ENCODE data around the gene RPL28.
"Not testable (repeated sequence)": the region's sequence is repeated elsewhere in the genome, so short reads cannot be mapped to it uniquely, and the experiment has no call there.

Gene RPL28

GRCh38 chr19:55400281-55401087, 14.8 kb downstream of the RPL28 start:
- TF ChIP-seq JUND (IDR thresholded peaks at IDR 0.05; ENCODE audit: low read depth) = no peak
- in situ Hi-C loops (cut with HindIII; ENCODE audit: low pct_unique_long_range_greater_than_20kb, low sequenced_read_pairs) = no loop called here
- no peak for DNase-seq (ENCODE audit: low read depth in 1 of 2, low spot score in 1 of 2)

- DNase-seq (ENCODE audit: low read depth in 1 of 2, low spot score in 1 of 2); in situ Hi-C loops (cut with HindIII; ENCODE audit: low pct_unique_long_range_greater_than_20kb, low sequenced_read_pairs): not testable (repeated sequence)
Observed at GRCh38 chr19:55401390-55401789, 15.7 kb downstream of the RPL28 start.

- in situ Hi-C loops (cut with HindIII; ENCODE audit: low pct_unique_long_range_greater_than_20kb, low sequenced_read_pairs) = no loop called here
- no peak for DNase-seq (ENCODE audit: low read depth in 1 of 2, low spot score in 1 of 2)
- TF ChIP-seq JUND (IDR thresholded peaks at IDR 0.05; ENCODE audit: low read depth) = no peak
Observed at GRCh38 chr19:55402509-55402908, 16.8 kb downstream of the RPL28 start.

GRCh38 chr19:55405638-55406037, 19.9 kb downstream of the RPL28 start:
- no peak for TF ChIP-seq JUND (IDR thresholded peaks at IDR 0.05; ENCODE audit: low read depth)
- no peak for DNase-seq (ENCODE audit: low read depth in 1 of 2, low spot score in 1 of 2)
- in situ Hi-C loops (cut with HindIII; ENCODE audit: low pct_unique_long_range_greater_than_20kb, low sequenced_read_pairs) = no loop called here

- DNase-seq (ENCODE audit: low read depth in 1 of 2, low spot score in 1 of 2) = no peak
- no peak for TF ChIP-seq JUND (IDR thresholded peaks at IDR 0.05; ENCODE audit: low read depth)
- in situ Hi-C loops (cut with HindIII; ENCODE audit: low pct_unique_long_range_greater_than_20kb, low sequenced_read_pairs) = no loop called here
Observed at GRCh38 chr19:55406091-55406825, 20.5 kb downstream of the RPL28 start.

- no peak for DNase-seq (ENCODE audit: low read depth in 1 of 2, low spot score in 1 of 2)
- in situ Hi-C loops (cut with HindIII; ENCODE audit: low pct_unique_long_range_greater_than_20kb, low sequenced_read_pairs) = no loop called here
- TF ChIP-seq JUND (IDR thresholded peaks at IDR 0.05; ENCODE audit: low read depth) = no peak
Observed at GRCh38 chr19:55406826-55407549, 21.3 kb downstream of the RPL28 start.

- DNase-seq (ENCODE audit: low read depth in 1 of 2, low spot score in 1 of 2); in situ Hi-C loops (cut with HindIII; ENCODE audit: low pct_unique_long_range_greater_than_20kb, low sequenced_read_pairs): not testable (repeated sequence)
Observed at GRCh38 chr19:55407550-55407799, 21.7 kb downstream of the RPL28 start, which contains the start of gene UBE2S. TSS of gene UBE2S (minus strand) at chr19:55407788. CDS start at chr19:55407589, 199 bp downstream.

- TF ChIP-seq JUND (IDR thresholded peaks at IDR 0.05; ENCODE audit: low read depth) = no peak
- in situ Hi-C loops (cut with HindIII; ENCODE audit: low pct_unique_long_range_greater_than_20kb, low sequenced_read_pairs) = no loop called here
- peak; percentile 99 for DNase-seq (ENCODE audit: low read depth in 1 of 2, low spot score in 1 of 2)
Observed at GRCh38 chr19:55407800-55408532, 22.2 kb downstream of the RPL28 start.

- in situ Hi-C loops (cut with HindIII; ENCODE audit: low pct_unique_long_range_greater_than_20kb, low sequenced_read_pairs) = no loop called here
- TF ChIP-seq JUND (IDR thresholded peaks at IDR 0.05; ENCODE audit: low read depth) = no peak
- no peak for DNase-seq (ENCODE audit: low read depth in 1 of 2, low spot score in 1 of 2)
Observed at GRCh38 chr19:55408533-55408872, 22.8 kb downstream of the RPL28 start.

GRCh38 chr19:55409179-55409578, 23.4 kb downstream of the RPL28 start:
- DNase-seq (ENCODE audit: low read depth in 1 of 2, low spot score in 1 of 2); in situ Hi-C loops (cut with HindIII; ENCODE audit: low pct_unique_long_range_greater_than_20kb, low sequenced_read_pairs): not testable (repeated sequence)

- in situ Hi-C loops (cut with HindIII; ENCODE audit: low pct_unique_long_range_greater_than_20kb, low sequenced_read_pairs) = no loop called here
- DNase-seq (ENCODE audit: low read depth in 1 of 2, low spot score in 1 of 2) = no peak
- no peak for TF ChIP-seq JUND (IDR thresholded peaks at IDR 0.05; ENCODE audit: low read depth)
Observed at GRCh38 chr19:55410168-55410567, 24.4 kb downstream of the RPL28 start.

GRCh38 chr19:55418185-55418584, 32.5 kb downstream of the RPL28 start:
- in situ Hi-C loops (cut with HindIII; ENCODE audit: low pct_unique_long_range_greater_than_20kb, low sequenced_read_pairs) = no loop called here
- TF ChIP-seq JUND (IDR thresholded peaks at IDR 0.05; ENCODE audit: low read depth) = no peak
- peak; percentile 64 to 85 for DNase-seq (ENCODE audit: low read depth in 1 of 2, low spot score in 1 of 2)
